Osteoblast (primary cell): Measurements from ENCODE around the gene EPS8. TPM values are rescaled to one million over a fixed set of nuclear protein-coding genes. Genes with fewer than 3 reads are reported as not detected.

ENCODE experiments used
- DNase-seq: peaks from one replicate; pipeline ENCODE4 v3.0.0; 2011; ENCODE audit warnings: low spot score, mixed read lengths; ENCODE audit not compliant: insufficient read length; ENCODE audit errors: missing footprints
- H2AFZ ChIP-seq: 2 replicates; pipeline ENCODE4 v1.6.0; 2011; ENCODE audit warnings: mild to moderate bottlenecking, low read length
- H3K27ac ChIP-seq: 2 replicates; pipeline ENCODE4 v1.5.1; 2011; ENCODE audit warnings: mild to moderate bottlenecking, low read depth, low read length, moderate library complexity
- H3K27me3 ChIP-seq: 2 replicates; pipeline ENCODE4 v1.6.0; 2012; ENCODE audit warnings: mild to moderate bottlenecking, control low read depth, inconsistent platforms, low read length, moderate library complexity; ENCODE audit not compliant: insufficient read depth
- H3K36me3 ChIP-seq: 2 replicates; pipeline ENCODE4 v1.5.1; 2011; ENCODE audit warnings: mild to moderate bottlenecking, low read length, control low read depth, moderate library complexity; ENCODE audit not compliant: insufficient read depth
- H3K4me1 ChIP-seq: 2 replicates; pipeline ENCODE4 v1.5.1; 2011; ENCODE audit warnings: mild to moderate bottlenecking, low read length, control low read depth, moderate library complexity; ENCODE audit not compliant: insufficient read depth
- H3K4me2 ChIP-seq: 2 replicates; pipeline ENCODE4 v1.6.0; 2011; ENCODE audit warnings: mild to moderate bottlenecking, low read length; ENCODE audit not compliant: insufficient read depth
- H3K4me3 ChIP-seq: fragments of 200-600 bp; sonication (generic); 3 replicates; pipeline ENCODE4 v1.5.1; 2012; ENCODE audit warnings: mild to moderate bottlenecking, low read length, inconsistent platforms; ENCODE audit not compliant: insufficient read depth
- H3K79me2 ChIP-seq: 2 replicates; pipeline ENCODE4 v1.6.0; 2012; ENCODE audit warnings: mild to moderate bottlenecking, low read length, control low read depth, inconsistent platforms; ENCODE audit not compliant: insufficient read depth
- H3K9me3 ChIP-seq: 2 replicates; pipeline ENCODE4 v1.5.1; 2011; ENCODE audit warnings: low read depth, low read length, control low read depth
- H4K20me1 ChIP-seq: 2 replicates; pipeline ENCODE4 v1.6.0; 2012; ENCODE audit warnings: mild to moderate bottlenecking, low read length, control low read depth; ENCODE audit not compliant: insufficient read depth
- total RNA-seq: library from RNA; depleted of rRNA; stranded (reverse); fragments of >200 nt; gene quantifications from 2 replicates; pipeline ENCODE4 v1.2.3, GENCODE V29; 2012
- TF ChIP-seq, protein P1 (sequence below): IDR thresholded peaks from 2 replicates; pipeline ENCODE4 v1.5.1; 2011; ENCODE audit warnings: mild to moderate bottlenecking, low read depth, low read length, moderate library complexity; ENCODE audit errors: extremely low read depth

EPS8 gene
- total RNA-seq, 1 donor = 160 TPM

DNA sequence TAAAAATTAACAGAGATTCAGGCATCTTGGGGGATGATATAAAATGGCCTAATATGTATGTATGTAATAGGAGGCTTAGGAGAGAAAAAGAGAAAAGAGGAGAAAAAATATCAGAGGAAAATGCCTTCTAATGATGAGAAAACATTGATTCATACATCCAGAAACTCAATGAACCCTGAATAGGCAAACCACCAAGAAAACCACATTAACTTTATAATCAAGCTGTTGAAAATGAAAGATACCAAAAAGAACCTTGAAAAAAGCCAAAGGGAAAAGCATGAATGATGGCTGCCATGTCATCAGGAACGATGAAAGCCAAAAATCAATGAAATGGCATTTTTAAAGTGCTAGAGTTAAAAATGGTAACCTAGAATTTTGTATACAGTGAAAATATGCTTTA lies 180.2 kb downstream of the EPS8 start:
- Histone ChIP-seq H3K4me3 (no peak overlapping the region), H3K9me3 (no peaks in the 10 kb centered on the region), H3K79me2 (no peaks in the 10 kb centered on the region), H3K4me2 (peak overlapping the region; percentile 35), H4K20me1 (no peaks in the 10 kb centered on the region), H3K36me3 (no peaks in the 10 kb centered on the region), H3K27me3 (no peaks in the 10 kb centered on the region), H2AFZ (no peak overlapping the region), H3K27ac (no peak overlapping the region), H3K4me1 (peaks cover 7% of the 10 kb centered on the region)
- DNase-seq = no peak
- TF ChIP-seq, protein P1, sequence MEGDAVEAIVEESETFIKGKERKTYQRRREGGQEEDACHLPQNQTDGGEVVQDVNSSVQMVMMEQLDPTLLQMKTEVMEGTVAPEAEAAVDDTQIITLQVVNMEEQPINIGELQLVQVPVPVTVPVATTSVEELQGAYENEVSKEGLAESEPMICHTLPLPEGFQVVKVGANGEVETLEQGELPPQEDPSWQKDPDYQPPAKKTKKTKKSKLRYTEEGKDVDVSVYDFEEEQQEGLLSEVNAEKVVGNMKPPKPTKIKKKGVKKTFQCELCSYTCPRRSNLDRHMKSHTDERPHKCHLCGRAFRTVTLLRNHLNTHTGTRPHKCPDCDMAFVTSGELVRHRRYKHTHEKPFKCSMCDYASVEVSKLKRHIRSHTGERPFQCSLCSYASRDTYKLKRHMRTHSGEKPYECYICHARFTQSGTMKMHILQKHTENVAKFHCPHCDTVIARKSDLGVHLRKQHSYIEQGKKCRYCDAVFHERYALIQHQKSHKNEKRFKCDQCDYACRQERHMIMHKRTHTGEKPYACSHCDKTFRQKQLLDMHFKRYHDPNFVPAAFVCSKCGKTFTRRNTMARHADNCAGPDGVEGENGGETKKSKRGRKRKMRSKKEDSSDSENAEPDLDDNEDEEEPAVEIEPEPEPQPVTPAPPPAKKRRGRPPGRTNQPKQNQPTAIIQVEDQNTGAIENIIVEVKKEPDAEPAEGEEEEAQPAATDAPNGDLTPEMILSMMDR = no peak

DNA sequence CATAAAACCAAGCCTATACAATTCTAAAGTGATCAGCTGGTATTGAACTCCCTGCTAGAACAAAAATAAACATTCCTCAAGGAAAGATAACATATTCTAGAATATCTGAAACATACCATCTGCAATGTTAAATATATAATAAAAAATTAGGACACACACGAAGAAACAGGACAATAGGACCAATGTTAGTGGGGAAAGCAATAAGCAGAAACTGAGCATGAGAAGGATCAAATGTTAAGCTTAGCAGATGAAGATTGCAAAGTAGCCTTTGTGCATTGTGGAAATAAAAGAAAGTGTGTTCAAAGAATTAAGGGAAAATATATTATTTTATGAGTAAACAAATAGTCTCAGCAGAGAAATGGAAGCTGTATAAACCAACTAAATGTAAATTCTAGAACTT lies 180.8 kb downstream of the EPS8 start:
- TF ChIP-seq, protein P1 = no peak
- Histone ChIP-seq H3K27ac (no peak overlapping the region), H3K9me3 (no peaks in the 10 kb centered on the region), H3K27me3 (no peaks in the 10 kb centered on the region), H3K4me3 (no peak overlapping the region), H3K79me2 (no peaks in the 10 kb centered on the region), H3K4me1 (peaks cover 7% of the 10 kb centered on the region), H3K4me2 (no peak overlapping the region), H3K36me3 (no peaks in the 10 kb centered on the region), H4K20me1 (no peaks in the 10 kb centered on the region), H2AFZ (no peak overlapping the region)
- DNase-seq = no peak

GRCh38 chr12:15605881-15606590 lies 183.2 kb downstream of the EPS8 start:
- Histone ChIP-seq H3K27me3 (no peaks in the 10 kb centered on the region), H3K36me3 (no peaks in the 10 kb centered on the region), H4K20me1 (no peaks in the 10 kb centered on the region), H3K4me3 (no peak overlapping the region), H3K79me2 (no peaks in the 10 kb centered on the region), H3K4me1 (peaks cover 24% of the 10 kb centered on the region), H2AFZ (no peak overlapping the region), H3K9me3 (no peaks in the 10 kb centered on the region), H3K27ac (no peak overlapping the region), H3K4me2 (no peak overlapping the region)
- TF ChIP-seq, protein P1 = no peak
- no peak for DNase-seq

- Histone ChIP-seq H3K4me1 (peaks cover 34% of the 10 kb centered on the region), H3K4me2 (no peak overlapping the region), H3K27ac (no peak overlapping the region), H3K36me3 (no peaks in the 10 kb centered on the region), H4K20me1 (no peaks in the 10 kb centered on the region), H3K79me2 (no peaks in the 10 kb centered on the region), H3K27me3 (no peaks in the 10 kb centered on the region), H3K4me3 (no peak overlapping the region), H2AFZ (no peak overlapping the region), H3K9me3 (no peaks in the 10 kb centered on the region)
- TF ChIP-seq, protein P1 = no peak
- no peak for DNase-seq
These were observed 185.6 kb downstream of the EPS8 start for GRCh38 chr12:15603474-15604085.
